K562 (cell line): ENCODE data around the gene ELMO3. TPM values are rescaled to one million over a fixed set of nuclear protein-coding genes. Genes with fewer than 3 reads are reported as not detected.

Experiments used
- ATAC-seq: fragments of 200-7000 bp; cut with Tn5 transposase; 3 replicates; pipeline ENCODE4 v1.9.1; 2020; ENCODE audit warnings: moderate library complexity
- BruUV-seq: library from RNA; stranded (reverse); fragments of 400-500 nt; replicated peaks from 2 replicates; lab custom pipeline; 2021; lab: Mats Ljungman, UMichigan
- CTCF ChIA-PET: fragments of 300-600 bp; formaldehyde crosslinking; extraction: SDS; loops from one replicate; lab custom pipeline; 2021; ENCODE audit warnings: low intra/inter-chr PET ratio; lab: Yijun Ruan, JAX
- POLR2A ChIA-PET: fragments of 300-600, 350-650 bp; sonication (Branson Sonifier 250); formaldehyde crosslinking; extraction: SDS; loops from one replicate; lab custom pipeline; 2021; ENCODE audit warnings: antibody characterized with exemption, inconsistent platforms; lab: Yijun Ruan, JAX
- DNase-seq, 4 experiments: peaks; one replicate each; pipeline versions ENCODE4 v3.0.0 to v3.0.0-alpha.2; 2011 to 2018; ENCODE audit warnings: low spot score in 3 of 4, mixed read lengths in 3 of 4; ENCODE audit errors: extremely low read depth in 1 of 4
- FAIRE-seq: peaks from 2 replicates; lab custom pipeline; 2011; peaks lifted over from hg19 to GRCh38; lab: Jason Lieb, UNC
- H2AFZ ChIP-seq: 2 replicates; pipeline ENCODE4 v1.6.0; 2011; ENCODE audit warnings: low read depth, low read length, control low read depth, inconsistent platforms
- H3K27ac ChIP-seq: fragments of 200-600 bp; 3 replicates; pipeline ENCODE4 v1.8.0; 2011; ENCODE audit warnings: low read depth, mild to moderate bottlenecking, control low read depth, inconsistent platforms, low read length, moderate library complexity, mixed read lengths; ENCODE audit errors: extremely low read depth
- H3K27me3 ChIP-seq, 2 experiments: fragments of 300-600 bp in 1 of 2; 2 replicates in 1 of 2; 3 replicates in 1 of 2; pipeline versions ENCODE4 v1.6.0 to v1.8.0; 2011; ENCODE audit warnings: inconsistent platforms in 2 of 2, low read length in 2 of 2, mild to moderate bottlenecking in 1 of 2, mixed read lengths in 1 of 2, moderate library complexity in 1 of 2; ENCODE audit not compliant: control insufficient read depth in 2 of 2, insufficient read depth in 2 of 2
- H3K36me3 ChIP-seq: fragments of 300-600 bp; 3 replicates; pipeline ENCODE4 v1.8.0; 2011; ENCODE audit warnings: mild to moderate bottlenecking, low read length, inconsistent platforms; ENCODE audit not compliant: control insufficient read depth, insufficient read depth
- H3K4me1 ChIP-seq, 2 experiments: fragments of 200-600 bp in 1 of 2; replicated peaks in 1 of 2; 2 replicates in 1 of 2; 3 replicates in 1 of 2; pipeline versions ENCODE4 v1.5.1 to v1.8.0; 2011; ENCODE audit warnings: inconsistent platforms in 2 of 2, low read length in 2 of 2, mild to moderate bottlenecking in 1 of 2, mixed read lengths in 1 of 2, moderate library complexity in 1 of 2; ENCODE audit not compliant: control insufficient read depth in 2 of 2, insufficient read depth in 2 of 2
- H3K4me2 ChIP-seq: 2 replicates; pipeline ENCODE4 v1.6.1; 2011; ENCODE audit warnings: low read length, control low read depth, inconsistent platforms, mixed read lengths; ENCODE audit not compliant: insufficient read depth
- H3K4me3 ChIP-seq: fragments of 200-600 bp; sonication (generic), shearing (Covaris generic); 2 replicates; pipeline ENCODE4 v1.5.1; 2016; ENCODE audit warnings: control low read depth, inconsistent platforms
- H3K79me2 ChIP-seq: fragments of 200-600 bp; 3 replicates; pipeline ENCODE4 v1.8.0; 2011; ENCODE audit warnings: low read length, inconsistent platforms; ENCODE audit not compliant: control insufficient read depth, insufficient read depth
- H3K9ac ChIP-seq, 2 experiments: 2 replicates each; pipeline versions ENCODE4 v1.6.0 to v1.6.1; 2011; ENCODE audit warnings: low read depth in 2 of 2, low read length in 2 of 2, control low read depth in 1 of 2, inconsistent platforms in 1 of 2, mild to moderate bottlenecking in 1 of 2, mixed read lengths in 1 of 2; ENCODE audit not compliant: insufficient read depth in 1 of 2
- H3K9me1 ChIP-seq: one replicate; pipeline ENCODE4 v1.6.0; 2011; ENCODE audit warnings: inconsistent platforms, mild to moderate bottlenecking, low read length, moderate library complexity; ENCODE audit not compliant: control insufficient read depth, insufficient read depth
- H3K9me3 ChIP-seq: replicated peaks from 2 replicates; pipeline ENCODE4 v1.5.1; 2011; ENCODE audit warnings: low read depth, low read length, inconsistent platforms; ENCODE audit not compliant: control insufficient read depth, insufficient read depth
- H4K20me1 ChIP-seq: replicated peaks from 2 replicates; pipeline ENCODE4 v1.6.1; 2011; ENCODE audit warnings: low read length, inconsistent platforms, mixed read lengths; ENCODE audit not compliant: control insufficient read depth, insufficient read depth
- ATF1 ChIP-seq, 2 experiments: fragments of 450-650 bp in 1 of 2; IDR thresholded peaks; 2 replicates each; pipeline ENCODE4 v1.6.1; 2016; ENCODE audit warnings: missing compliant biosample characterization in 1 of 2, missing genetic modification characterization in 1 of 2
- CREM ChIP-seq: IDR thresholded peaks from 2 replicates; pipeline ENCODE4 v1.6.1; 2014; ENCODE audit warnings: antibody characterized with exemption, low read depth
- EP400 ChIP-seq: fragments of 450-650 bp; IDR thresholded peaks from 2 replicates; pipeline ENCODE4 v1.6.1; 2017; ENCODE audit warnings: antibody characterized with exemption, mild to moderate bottlenecking, moderate library complexity
- GABPA ChIP-seq: fragments of 200-800 bp; sonication (Bioruptor generic); conservative IDR thresholded peaks from 2 replicates; pipeline ENCODE4 v1.6.1; 2016; ENCODE audit warnings: low read depth, missing genetic modification characterization, missing compliant biosample characterization
- GABPB2 ChIP-seq: fragments of 250-450 bp; sonication (Bioruptor Pico); conservative IDR thresholded peaks from 2 replicates; pipeline ENCODE4 v1.5.1; 2021; ENCODE audit warnings: mild to moderate bottlenecking
- GATA2 ChIP-seq: sonication (generic); formaldehyde crosslinking; IDR thresholded peaks from 2 replicates; pipeline ENCODE4 v1.4.0; 2020; ENCODE audit warnings: mild to moderate bottlenecking, missing genetic modification reagents
- MTA2 ChIP-seq: fragments of 450-650 bp; IDR thresholded peaks from 2 replicates; pipeline ENCODE4 v1.6.1; 2016; ENCODE audit warnings: low read depth
- MYC ChIP-seq, 2 experiments: fragments of 250-450 bp in 1 of 2; sonication (Bioruptor Pico) in 1 of 2; IDR thresholded peaks; 2 replicates each; pipeline versions ENCODE4 v1.5.1 to v1.6.1; 2012 to 2021; ENCODE audit warnings: low read depth in 2 of 2, borderline replicate concordance in 1 of 2, improper control_type of control experiment in 1 of 2, low read length in 1 of 2, mild to moderate bottlenecking in 1 of 2, moderate library complexity in 1 of 2
- PHF21A ChIP-seq: fragments of 450-650 bp; IDR thresholded peaks from 2 replicates; pipeline ENCODE4 v1.6.1; 2017; ENCODE audit warnings: low read depth, borderline replicate concordance
- TAF9B ChIP-seq: fragments of 450-650 bp; IDR thresholded peaks from 2 replicates; pipeline ENCODE4 v1.6.1; 2018; ENCODE audit warnings: mild to moderate bottlenecking; ENCODE audit not compliant: partially characterized antibody
- TEAD4 ChIP-seq, 2 experiments: sonication (generic) in 1 of 2; formaldehyde crosslinking in 1 of 2; IDR thresholded peaks; 2 replicates each; pipeline versions ENCODE4 v1.6.1 to v1.8.0; 2012 to 2022; ENCODE audit warnings: borderline replicate concordance in 1 of 2, inconsistent platforms in 1 of 2, low read length in 1 of 2, mild to moderate bottlenecking in 1 of 2, missing genetic modification reagents in 1 of 2
- ZFX ChIP-seq: sonication (generic); formaldehyde crosslinking; IDR thresholded peaks from 2 replicates; pipeline ENCODE4 v1.8.0; 2022; ENCODE audit warnings: mild to moderate bottlenecking, missing genetic modification reagents, moderate library complexity
- WGBS: fragments of 100-300 bp; shearing (Covaris generic); methylation state at CpG from one replicate; pipeline ENCODE4 v1.1.6; 2016; ENCODE audit warnings: low coverage, mixed read lengths; ENCODE audit not compliant: insufficient coverage; ENCODE audit errors: missing lambda C conversion rate; 5-methylcytosine and 5-hydroxymethylcytosine counted together
- in situ Hi-C: fragments of 300-500 bp; cut with MboI; formaldehyde crosslinking; loops from 4 replicates; pipeline ENCODE4 v1.15.0; 2018; ENCODE audit warnings: inconsistent platforms, mixed read lengths
- intact Hi-C: fragments of 100-400 bp; cut with micrococcal nuclease; formaldehyde crosslinking; loops from 2 replicates; pipeline ENCODE4 v1.14.2; 2022
- polyA plus RNA-seq, 8 experiments: library from polyadenylated mRNA; depleted of rRNA in 4 of 8; stranded (reverse) in 5 of 8; unstranded in 3 of 8; fragments of >200 nt; fragmentation: Nextera tagmentation in 2 of 8; fragmentation: Illumina TruSeq in 1 of 8; extraction: Ambion mirVana in 2 of 8; extraction: Trizol in 1 of 8; gene quantifications; 2 replicates each; pipeline versions ENCODE4 v1.2.1 to v1.2.3, GENCODE V29; 2011 to 2014; ENCODE audit warnings: inconsistent platforms in 1 of 8, missing spikeins in 1 of 8
- total RNA-seq, 7 experiments: library from RNA; depleted of rRNA in 6 of 7; stranded (reverse); fragments of >200 nt in 6 of 7; fragmentation: Illumina TruSeq in 2 of 7; extraction: Trizol in 2 of 7; gene quantifications; 2 replicates each; pipeline versions ENCODE4 v1.2.1 to v1.2.3, GENCODE V29; 2011 to 2021; ENCODE audit warnings: low replicate concordance in 1 of 7
- TF ChIP-seq, protein P1 (sequence below): fragments of 450-650 bp; formaldehyde crosslinking; IDR thresholded peaks from 2 replicates; pipeline ENCODE4 v1.4.0; 2020; ENCODE audit warnings: mild to moderate bottlenecking, moderate library complexity
- TF ChIP-seq, protein P2 (sequence below): fragments of 450-650 bp; IDR thresholded peaks from 2 replicates; pipeline ENCODE4 v1.7.1; 2018; ENCODE audit warnings: mild to moderate bottlenecking, low read depth; ENCODE audit not compliant: partially characterized antibody
- TF ChIP-seq, protein P3 (sequence below): sonication (generic); formaldehyde crosslinking; IDR thresholded peaks from 2 replicates; pipeline ENCODE4 v1.8.0; 2022; ENCODE audit warnings: mild to moderate bottlenecking, missing genetic modification reagents

ELMO3 gene
- total and polyA plus RNA-seq, 9 of the 15 experiments (the other 6 are each of a cell fraction or from before 2014, with no cell fraction given): 0.04 to 5.1 (median 1.5) TPM

DNA sequence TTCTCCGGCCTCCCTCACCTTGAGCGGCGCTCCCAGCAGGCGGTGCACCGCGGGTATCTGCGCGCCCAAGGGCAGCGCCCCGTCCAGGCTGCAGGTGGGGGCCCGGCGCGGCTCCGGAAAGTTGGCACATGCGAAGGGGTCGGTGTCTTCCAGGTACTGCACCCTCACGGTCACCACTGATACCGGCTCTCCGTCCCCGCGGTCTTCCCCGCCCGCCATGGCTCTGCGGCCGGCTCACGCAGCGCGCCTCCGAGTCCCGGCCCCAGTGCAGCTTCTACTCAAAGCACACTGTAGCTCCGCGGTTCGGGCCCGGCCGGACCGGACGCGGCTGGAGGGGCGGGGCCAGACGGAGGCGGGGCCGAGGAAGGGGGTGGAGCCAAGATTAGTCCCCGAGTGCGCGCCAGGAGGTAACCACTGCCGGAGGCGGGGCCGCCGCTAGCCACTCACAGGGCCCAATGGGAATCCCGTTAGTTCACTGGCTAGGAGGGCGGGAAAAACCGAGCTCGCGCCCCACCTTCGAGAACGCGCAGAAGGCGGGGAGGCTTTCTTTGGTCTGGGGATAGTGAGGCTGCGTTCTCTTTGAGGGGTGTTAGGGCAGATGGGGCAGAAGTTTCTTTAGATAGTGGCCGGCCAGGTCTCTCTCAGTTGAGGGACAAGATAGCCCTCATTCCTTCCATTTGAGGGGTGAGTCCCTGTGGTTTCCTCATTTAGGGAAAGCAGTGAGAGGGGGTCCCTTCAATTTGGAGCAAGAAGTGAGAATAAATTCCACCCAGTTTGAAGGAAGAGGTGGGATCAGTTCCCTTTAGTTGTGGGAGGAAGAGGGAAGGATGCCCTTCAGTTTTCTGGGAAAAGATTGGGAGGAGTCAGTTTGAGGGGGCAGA is 48.5 kb downstream of the ELMO3 start, which contains the start of gene FHOD1:
FHOD1 (minus strand) TSS at position 290 of the 881 bp plus-strand sequence; CDS start at position 219, 71 bp downstream.
- H3K79me2 ChIP-seq: peaks cover 47% of the 10 kb centered on the region
- peak within 1 kb of the TSS; percentile 91 for H3K4me2 ChIP-seq
- peak within 1 kb of the TSS; percentile 88 for H3K4me3 ChIP-seq
- H3K9me1 ChIP-seq: no peaks in the 10 kb centered on the region
- peaks cover 48 to 67% of the 10 kb centered on the region in 2 experiments for H3K4me1 ChIP-seq
- DNase-seq (peak; percentile 94 to 98 (median 96)), ATAC-seq (peak; percentile 84), FAIRE-seq (peak; percentile 98)
- intact Hi-C loops (loop anchor here (2.0 to 10.0 kb wide), 4 partner anchors 55 to 295 kb away; partner anchors contain the start of genes CBFB and E2F4), in situ Hi-C loops (no loop called here)
- POLR2A ChIA-PET: interaction anchor here (0.6 to 1.0 kb wide), 6 partner anchors 9 to 358 kb away, joined by 3 to 5 read pairs (median 4); partner anchors contain the start of gene ATP6V0D1
- BruUV-seq: no TSS peak
- CTCF ChIA-PET: interaction anchor here (1.2 kb wide), 1 partner anchor 62 kb away, joined by 4 read pairs; no protein-coding TSS in a partner anchor
- 0% methylated on average over 41 of the region's 60 CpGs for WGBS
- peak within 1 kb of the TSS; percentile 68 for H3K27ac ChIP-seq
- peaks cover 16% of the 10 kb centered on the region; the same call in 1 of the 3 replicates for H3K36me3 ChIP-seq
- H3K27me3 ChIP-seq: no peaks in the 10 kb centered on the region
- peak within 1 kb of the TSS; percentile 79 to 96 for H3K9ac ChIP-seq
- no peaks in the 10 kb centered on the region for H3K9me3 ChIP-seq
- peak within 1 kb of the TSS; percentile 86 for H2AFZ ChIP-seq
- H4K20me1 ChIP-seq: no peaks in the 10 kb centered on the region
- TF ChIP-seq MYC (IDR thresholded peaks at IDR 0.05; ENCODE audit: low read depth, low read length): 0 out of 2 replicates have a peak, but pooled peaks have one; percentile 45
- TF ChIP-seq MYC (CRISPR knock-in tag; IDR thresholded peaks at IDR 0.05; ENCODE audit: borderline replicate concordance, low read depth): 0 out of 2 replicates have a peak, but pooled peaks have one; percentile 21
- no peak for TF ChIP-seq TAF9B
- TF ChIP-seq EP400: no peak
- TF ChIP-seq GABPB2 (CRISPR knock-in tag): no peak
- TF ChIP-seq PHF21A: peak; percentile 15; the same call in 1 of the 2 replicates
- no peak for TF ChIP-seq GABPA (tag)
- TF ChIP-seq, protein P1, sequence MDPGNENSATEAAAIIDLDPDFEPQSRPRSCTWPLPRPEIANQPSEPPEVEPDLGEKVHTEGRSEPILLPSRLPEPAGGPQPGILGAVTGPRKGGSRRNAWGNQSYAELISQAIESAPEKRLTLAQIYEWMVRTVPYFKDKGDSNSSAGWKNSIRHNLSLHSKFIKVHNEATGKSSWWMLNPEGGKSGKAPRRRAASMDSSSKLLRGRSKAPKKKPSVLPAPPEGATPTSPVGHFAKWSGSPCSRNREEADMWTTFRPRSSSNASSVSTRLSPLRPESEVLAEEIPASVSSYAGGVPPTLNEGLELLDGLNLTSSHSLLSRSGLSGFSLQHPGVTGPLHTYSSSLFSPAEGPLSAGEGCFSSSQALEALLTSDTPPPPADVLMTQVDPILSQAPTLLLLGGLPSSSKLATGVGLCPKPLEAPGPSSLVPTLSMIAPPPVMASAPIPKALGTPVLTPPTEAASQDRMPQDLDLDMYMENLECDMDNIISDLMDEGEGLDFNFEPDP (CRISPR knock-in tag): no peak
- TF ChIP-seq ATF1 (CRISPR knock-in tag; IDR thresholded peaks at IDR 0.05): no peak
- peak; percentile 17; the same call in 1 of the 2 replicates for TF ChIP-seq ATF1 (tag; IDR thresholded peaks at IDR 0.05)
- TF ChIP-seq, protein P2, sequence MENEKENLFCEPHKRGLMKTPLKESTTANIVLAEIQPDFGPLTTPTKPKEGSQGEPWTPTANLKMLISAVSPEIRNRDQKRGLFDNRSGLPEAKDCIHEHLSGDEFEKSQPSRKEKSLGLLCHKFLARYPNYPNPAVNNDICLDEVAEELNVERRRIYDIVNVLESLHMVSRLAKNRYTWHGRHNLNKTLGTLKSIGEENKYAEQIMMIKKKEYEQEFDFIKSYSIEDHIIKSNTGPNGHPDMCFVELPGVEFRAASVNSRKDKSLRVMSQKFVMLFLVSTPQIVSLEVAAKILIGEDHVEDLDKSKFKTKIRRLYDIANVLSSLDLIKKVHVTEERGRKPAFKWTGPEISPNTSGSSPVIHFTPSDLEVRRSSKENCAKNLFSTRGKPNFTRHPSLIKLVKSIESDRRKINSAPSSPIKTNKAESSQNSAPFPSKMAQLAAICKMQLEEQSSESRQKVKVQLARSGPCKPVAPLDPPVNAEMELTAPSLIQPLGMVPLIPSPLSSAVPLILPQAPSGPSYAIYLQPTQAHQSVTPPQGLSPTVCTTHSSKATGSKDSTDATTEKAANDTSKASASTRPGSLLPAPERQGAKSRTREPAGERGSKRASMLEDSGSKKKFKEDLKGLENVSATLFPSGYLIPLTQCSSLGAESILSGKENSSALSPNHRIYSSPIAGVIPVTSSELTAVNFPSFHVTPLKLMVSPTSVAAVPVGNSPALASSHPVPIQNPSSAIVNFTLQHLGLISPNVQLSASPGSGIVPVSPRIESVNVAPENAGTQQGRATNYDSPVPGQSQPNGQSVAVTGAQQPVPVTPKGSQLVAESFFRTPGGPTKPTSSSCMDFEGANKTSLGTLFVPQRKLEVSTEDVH: peak; percentile 93
- TF ChIP-seq GATA2 (CRISPR knock-in tag): no peak
- TF ChIP-seq, protein P3, sequence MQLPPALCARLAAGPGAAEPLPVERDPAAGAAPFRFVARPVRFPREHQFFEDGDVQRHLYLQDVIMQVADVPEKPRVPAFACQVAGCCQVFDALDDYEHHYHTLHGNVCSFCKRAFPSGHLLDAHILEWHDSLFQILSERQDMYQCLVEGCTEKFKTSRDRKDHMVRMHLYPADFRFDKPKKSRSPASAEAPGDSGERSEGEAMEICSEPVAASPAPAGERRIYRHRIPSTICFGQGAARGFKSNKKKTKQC (CRISPR knock-in tag): peak; percentile 64; the same call in 1 of the 2 replicates
- TF ChIP-seq CREM: peak; percentile 47
- 0 out of 2 replicates have a peak, but pooled peaks have one; percentile 5 for TF ChIP-seq TEAD4 (IDR thresholded peaks at IDR 0.05; ENCODE audit: low read length)
- TF ChIP-seq TEAD4 (CRISPR knock-in tag; IDR thresholded peaks at IDR 0.05; ENCODE audit: borderline replicate concordance): no peak
- TF ChIP-seq ZFX: peak; percentile 81
- TF ChIP-seq MTA2: no peak
